NCI-H524 treated with DMSO at 0.1 percent for 48 hours (cell line): ENCODE data around the gene C4orf54.
A peak's percentile ranks its signal among the peaks of the same experiment; 100 is the strongest.

Experiments
- DNase-seq: peaks from one replicate; lab custom pipeline; 2025; lab: John Stamatoyannopoulos, UW

Gene C4orf54

GRCh38 chr4:99657798-99658197, at the start of gene C4orf54:
Gene C4orf54 (minus strand): TSS chr4:99657828. CDS start chr4:99654648, 3,180 bp downstream.
- no peak for DNase-seq

DNA sequence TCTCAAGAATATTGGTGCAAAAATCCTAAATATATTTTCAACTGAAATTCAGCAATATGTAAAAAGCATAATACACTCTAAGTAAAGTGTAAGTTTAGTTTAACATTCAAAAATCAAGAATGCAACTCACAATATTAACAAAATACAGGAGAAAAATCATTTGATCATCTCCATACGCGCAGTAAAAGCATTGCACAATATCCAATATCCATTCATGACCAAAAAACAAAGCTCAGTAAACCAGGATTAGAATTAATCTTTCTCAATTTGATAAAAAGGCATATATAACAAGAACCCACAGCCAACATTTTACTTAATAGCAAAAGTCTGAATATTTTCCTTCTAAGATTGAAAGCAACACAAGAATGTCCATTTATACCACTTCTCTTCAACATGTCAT, 48.3 kb upstream of the C4orf54 start:
- DNase-seq: no peak

DNA sequence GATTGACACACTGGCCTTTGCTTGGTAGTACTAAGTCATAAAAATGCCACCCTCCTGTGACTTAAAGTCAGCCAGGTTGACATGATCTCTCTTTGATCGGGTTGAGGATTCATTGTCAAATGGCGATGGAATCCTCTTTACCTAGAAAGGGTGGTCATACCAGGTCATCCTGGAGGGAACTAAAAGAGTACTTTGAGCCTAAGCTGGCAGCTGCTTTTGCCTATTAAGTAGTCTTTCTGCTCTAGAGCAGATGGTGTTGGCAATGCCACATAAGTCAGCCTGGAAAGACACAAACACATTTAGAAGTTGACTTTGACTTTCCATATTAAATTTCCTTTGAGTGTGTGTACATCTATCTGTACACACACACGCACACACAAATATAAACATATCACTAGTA, 39.2 kb upstream of the C4orf54 start:
- DNase-seq: peak; percentile 22

GRCh38 chr4:99693140-99693539, 35.5 kb upstream of the C4orf54 start:
- DNase-seq: no peak

DNA sequence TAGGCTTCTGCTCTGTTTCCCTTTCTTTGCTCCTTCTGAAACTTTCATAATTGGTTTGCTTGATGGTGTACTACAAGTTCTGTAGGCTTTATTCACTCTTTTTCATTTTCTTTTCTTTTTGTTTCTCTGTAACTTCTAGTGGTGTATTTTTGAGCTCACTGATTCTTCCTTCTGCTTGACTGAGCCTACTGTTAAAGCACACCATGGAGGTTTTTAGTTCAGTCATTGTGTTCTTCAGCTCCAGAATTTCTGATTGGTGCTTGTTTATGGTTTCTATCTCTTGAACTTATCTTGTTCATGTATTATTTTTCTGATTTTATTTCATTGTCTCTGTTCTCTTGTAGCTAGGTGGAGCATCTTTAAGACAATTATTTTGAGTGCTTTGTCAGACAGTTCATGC, 33.4 kb upstream of the C4orf54 start:
- DNase-seq: no peak

DNA sequence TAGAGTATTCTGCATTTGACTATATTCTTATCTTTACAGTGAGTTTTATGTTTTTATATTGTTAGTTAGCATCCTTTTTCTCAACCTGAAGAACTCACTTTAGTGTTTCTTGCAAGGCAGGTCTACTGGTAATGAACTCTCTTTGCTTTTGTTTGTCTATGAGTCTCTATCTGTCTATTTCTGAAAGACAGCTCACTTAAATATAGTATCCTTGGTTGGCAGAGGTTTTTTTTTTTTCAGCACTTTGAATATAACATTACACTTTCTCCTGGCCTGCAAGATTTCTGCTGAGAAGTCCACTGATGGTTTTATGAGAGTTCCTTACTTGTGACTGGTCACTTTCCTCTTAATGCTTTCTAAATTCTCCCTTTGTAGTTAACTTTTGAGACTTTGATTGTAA, 32.8 kb upstream of the C4orf54 start:
- no peak for DNase-seq

GRCh38 chr4:99687120-99687519, 29.5 kb upstream of the C4orf54 start:
- DNase-seq: no peak

DNA sequence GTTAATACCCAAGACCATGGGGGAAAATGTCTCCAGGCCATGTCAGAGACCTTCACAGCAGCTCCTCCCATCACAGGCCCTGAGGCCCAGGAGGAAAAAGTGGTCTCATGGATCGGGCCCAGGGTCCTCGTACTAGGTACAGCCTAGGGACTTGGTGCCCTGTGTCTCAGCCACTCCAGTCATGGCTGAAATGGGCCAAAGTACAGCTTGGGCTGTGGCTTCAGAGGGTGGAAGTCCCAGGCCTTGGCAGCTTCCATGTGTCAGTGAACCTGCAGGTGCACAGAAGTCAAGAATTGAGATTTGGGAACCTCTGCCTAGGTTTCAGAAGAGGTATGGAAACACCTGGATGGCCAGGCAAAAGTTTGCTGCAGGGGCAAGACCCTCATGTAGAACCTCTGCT, 27.6 kb upstream of the C4orf54 start:
- no peak for DNase-seq

- no peak for DNase-seq
Measured at GRCh38 chr4:99683895-99684294, 26.3 kb upstream of the C4orf54 start.

DNA sequence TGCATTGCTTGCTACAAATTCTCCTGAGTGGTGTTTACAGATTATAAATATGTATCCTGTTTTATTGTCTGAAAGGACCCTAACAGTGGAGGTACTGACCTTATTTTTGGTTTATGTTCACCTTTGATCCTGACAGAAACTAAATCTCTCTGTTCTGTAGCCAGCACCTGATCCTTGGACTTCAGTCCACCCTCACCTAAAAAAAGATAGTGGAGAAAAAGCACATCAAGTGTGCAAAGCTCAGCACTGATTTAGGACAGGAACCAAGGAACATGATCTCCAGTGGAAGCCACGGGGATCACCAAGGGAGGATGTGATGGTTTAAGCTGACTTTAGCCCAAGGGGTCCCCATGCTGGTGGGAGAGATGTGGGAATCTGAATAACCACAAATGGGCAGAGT, 22.3 kb upstream of the C4orf54 start:
- DNase-seq: no peak

DNA sequence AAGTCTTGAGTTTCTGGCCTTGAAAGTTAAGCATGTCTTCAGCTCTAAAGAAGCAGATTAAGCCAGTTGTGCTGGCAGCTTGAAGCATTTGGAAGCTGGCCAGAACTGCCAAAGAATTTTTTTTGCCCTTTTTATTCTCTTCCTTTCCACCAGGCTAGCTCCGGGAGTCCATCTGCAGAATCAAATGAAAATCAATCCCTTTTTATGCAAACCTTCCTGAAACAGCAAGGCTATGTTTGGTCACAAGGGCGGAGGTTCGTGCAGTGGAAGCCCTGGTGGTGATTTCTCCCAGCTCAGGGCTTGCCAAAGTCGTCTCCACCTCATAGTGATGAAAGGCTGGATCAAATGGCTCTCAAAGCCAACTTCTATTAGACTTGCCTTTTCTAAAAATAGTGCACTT, 21.6 kb upstream of the C4orf54 start:
- DNase-seq: peak; percentile 32

DNA sequence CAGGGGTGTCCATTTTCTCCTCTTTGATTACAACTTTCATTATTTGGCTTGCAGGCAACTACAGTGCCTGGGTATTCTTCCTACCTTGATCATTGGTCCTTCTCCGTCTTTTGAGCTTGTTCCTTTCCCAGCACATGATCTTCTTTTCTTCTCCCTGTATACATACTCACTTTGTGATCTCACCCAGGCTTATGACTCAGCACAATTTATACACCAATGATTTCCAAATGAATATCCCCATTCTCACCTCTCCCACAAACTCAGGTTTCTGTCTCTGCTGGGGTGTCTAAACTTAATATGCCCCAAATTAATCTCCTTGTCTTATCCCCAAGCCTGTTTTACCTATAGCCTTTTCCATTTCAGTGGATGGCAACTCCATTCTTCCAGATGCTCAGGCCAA, 19.5 kb upstream of the C4orf54 start:
- no peak for DNase-seq

DNA sequence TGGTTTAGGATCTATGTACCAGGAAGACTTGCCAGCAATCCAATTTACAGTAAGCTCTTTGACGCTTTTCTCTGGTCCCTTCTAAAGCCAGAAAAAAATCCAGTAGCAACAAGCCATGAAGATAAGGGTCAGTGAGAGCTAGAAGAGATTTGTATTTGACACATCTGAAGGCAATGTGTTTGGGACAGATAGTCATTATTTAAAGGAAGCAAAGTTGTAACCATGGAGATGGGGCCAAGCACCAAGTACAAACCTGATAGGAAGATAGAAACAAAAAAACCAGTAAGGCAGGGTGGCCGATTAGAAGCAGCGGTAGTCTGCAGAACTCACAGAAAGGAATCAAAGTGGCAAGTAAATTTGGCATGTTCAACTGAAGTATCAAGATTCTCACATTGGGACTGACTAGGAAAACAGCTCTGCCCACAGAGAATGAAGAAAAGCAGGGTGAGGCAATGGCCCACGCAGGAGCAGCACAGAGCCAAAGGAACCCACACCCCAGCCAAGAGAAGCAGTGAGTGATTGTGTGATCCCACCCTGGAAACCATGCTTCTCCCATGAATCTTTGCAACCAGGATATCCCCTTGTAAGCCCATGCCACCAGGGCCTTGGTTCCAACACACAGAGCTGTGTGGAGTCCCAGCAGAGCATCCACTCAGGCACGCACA, 12.9 kb upstream of the C4orf54 start:
- no peak for DNase-seq

DNA sequence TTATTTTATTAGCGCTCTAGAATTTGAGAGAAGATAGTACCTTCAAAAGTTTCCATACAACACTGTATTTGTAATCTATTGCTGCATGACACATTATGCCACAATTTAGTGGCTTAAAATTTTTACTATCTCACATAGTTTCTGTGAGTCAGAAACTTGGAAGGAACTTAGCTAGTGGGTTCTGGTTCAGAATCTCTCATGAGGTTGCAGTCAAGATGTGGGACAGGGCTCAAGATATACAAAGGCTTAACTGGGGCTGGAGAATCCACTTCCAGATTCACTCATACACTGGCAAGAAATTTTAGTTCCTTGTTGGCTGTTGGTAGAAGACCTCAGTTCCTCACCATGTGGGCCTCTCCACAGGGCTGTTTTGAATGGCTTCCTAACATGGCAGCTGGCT, 11.5 kb upstream of the C4orf54 start:
- no peak for DNase-seq

DNA sequence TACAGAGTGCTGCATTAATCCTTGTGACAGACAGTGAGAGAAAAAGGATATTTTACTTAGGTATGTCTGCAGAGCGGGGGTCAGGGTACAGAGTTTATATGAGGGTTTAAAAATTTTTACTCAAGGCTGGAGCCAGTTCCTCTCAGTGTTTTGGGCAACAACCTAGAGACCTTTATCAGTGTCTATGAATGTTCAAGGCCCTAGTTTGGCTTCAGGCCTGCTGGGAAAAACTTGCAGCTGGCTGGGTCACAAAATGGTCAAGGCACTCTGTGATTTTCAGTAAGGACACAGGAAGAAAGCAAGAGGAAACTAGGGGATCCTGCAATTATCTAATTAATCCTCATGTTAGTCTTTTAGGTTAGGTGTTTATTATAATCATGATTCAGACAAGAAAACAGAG, 10.8 kb upstream of the C4orf54 start:
- DNase-seq: no peak

DNA sequence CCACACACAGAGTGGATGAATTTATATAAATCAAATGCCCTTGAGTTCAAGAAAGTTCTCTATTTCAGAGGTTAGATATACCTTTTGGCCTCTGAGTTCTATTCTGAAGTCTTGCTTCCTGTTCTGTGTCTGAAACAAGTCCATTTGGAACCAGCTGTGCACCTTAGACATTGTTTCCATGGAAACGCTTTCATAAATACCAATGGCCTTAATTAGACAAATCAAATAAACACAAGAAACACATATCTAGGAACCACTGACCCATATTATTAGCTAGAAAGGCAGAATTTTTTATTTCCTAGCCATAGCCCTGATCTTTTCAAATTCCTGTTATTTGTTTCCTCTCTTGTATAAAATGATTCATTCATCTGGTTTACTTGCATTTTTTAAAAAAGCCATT, 8.4 kb upstream of the C4orf54 start:
- no peak for DNase-seq

DNA sequence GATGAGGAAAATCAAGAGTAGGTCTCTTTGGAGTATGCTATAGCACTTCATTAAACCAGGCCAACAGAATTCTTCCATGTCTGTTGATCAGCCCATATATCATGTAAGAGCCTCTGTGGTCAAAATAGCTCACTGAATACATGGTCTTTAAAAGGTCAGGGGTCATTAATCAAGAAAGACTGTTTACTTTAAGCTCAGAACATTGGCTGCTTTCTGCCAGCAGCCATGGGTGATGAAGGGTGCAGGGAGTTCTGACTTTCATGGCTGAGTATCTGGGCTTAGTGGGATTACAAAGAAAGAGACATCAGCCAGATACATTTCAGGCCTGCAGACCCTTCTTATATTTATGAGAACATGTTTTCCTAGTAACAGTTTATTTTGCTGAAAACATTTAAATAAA, 7.1 kb upstream of the C4orf54 start:
- no peak for DNase-seq

DNA sequence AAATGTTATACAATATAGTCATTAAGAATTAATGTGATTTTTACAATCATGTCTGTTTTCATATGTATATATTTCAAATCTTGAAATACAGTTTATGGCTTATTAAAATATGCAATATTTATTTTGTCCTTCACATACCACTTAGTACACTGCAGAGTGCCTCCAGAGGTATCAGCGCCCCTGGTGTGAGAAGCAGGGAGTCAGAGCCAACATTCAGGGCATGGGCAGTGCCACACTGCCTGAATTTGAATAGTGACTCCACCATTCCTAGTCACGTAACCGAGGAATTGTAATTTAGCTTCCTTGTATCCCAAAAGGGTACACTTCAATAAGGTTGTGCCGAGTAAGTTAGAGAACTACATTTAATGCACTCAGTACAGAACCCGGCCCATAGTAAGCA, 4.3 kb upstream of the C4orf54 start:
- no peak for DNase-seq

- no peak for DNase-seq
Measured at GRCh38 chr4:99658666-99659065, 1.0 kb upstream of the C4orf54 start.

DNA sequence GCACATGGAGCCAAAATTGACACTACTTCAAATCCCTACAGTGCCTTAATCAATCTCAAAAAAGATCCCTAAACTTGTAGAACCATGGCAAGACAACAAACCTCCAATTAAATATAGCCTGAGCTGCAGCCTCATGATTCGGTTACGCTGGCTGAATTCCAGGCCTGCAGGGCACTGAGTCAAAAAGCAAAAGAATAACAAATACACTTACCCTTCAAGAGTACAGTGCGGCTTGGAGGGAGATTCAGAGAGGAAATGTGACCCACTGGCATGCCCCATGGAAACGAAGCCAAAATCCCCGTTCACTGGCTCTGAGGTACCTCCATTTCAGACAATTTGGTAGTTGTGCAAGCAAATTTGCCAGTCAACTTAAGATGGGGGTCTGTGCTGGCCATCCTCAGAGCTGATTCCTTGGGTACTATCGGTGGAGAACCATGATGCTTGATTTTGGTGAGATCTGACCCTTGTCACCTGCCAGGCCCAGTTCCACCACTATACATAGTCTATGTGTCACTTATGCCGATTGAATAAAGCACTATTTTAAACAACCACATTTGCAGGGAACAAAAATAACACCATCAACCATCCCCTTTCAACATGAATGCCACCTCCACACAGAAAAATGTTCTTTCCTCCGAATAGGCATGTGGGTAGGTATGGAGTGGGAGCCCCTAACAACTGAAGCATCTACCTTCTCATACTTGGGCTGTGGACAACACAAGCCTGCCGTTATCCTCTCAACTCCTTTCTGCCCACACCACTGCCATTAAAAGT, 2.1 kb downstream of the C4orf54 start:
- no peak for DNase-seq

DNA sequence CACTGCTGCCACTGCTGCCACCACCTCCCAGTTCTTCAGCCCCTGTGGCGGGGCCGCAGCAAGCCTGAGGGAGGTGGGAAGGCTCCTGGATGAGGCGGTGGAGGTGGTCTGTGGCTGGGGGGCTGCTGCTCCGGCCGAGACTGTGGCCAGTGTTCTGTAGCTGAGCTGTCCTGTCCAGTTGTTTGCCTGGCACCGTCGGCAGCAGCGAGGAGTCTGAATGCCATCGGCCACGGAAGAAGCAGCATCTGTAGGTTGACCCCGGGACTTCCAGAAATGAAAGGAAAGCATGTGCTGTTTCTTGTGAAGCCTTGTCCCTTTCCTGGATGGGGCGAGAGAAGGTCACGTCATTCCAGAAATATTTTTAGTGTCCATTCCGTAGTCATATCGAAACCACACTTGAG, 3.3 kb downstream of the C4orf54 start:
- DNase-seq: no peak

DNA sequence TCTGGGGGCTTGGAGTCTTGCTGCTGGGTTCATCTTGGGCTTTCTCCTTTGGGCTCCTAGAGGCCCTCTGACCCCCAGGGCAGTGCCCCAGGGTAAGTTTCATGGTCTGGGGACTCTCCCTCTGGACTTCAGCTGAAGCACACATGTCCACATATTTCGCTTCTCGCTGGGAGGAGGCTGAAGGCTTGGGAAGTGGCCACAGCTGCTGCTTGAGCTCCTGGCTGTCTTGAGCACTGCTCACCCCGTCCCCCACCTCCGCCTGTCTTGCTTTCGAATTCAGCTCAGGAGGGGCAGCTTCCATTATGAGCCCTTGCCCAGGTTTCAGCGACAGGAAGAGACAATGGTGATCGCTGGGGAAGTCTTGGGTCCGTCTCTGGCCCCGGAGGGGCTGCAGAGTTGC, 3.7 kb downstream of the C4orf54 start:
- DNase-seq: no peak

GRCh38 chr4:99652596-99653436, 4.8 kb downstream of the C4orf54 start:
- DNase-seq: no peak
